NCI-H2081 (cell line): ENCODE data around the gene DGCR8.
A peak's percentile ranks its signal among the peaks of the same experiment; 100 is the strongest.
"Not testable (repeated sequence)": the region's sequence is repeated elsewhere in the genome, so short reads cannot be mapped to it uniquely, and the experiment has no call there.

Source experiments
- DNase-seq, 2 experiments: peaks; one replicate each; lab custom pipeline; 2025; lab: John Stamatoyannopoulos, UW

DGCR8 gene

GRCh38 chr22:20154602-20155187, 74.7 kb downstream of the DGCR8 start:
- DNase-seq: peak; percentile 12 to 25

GRCh38 chr22:20155330-20156041, 75.4 kb downstream of the DGCR8 start:
- peak; percentile 71 to 81 for DNase-seq

- no peak for DNase-seq
Measured at GRCh38 chr22:20156042-20156389, 76.0 kb downstream of the DGCR8 start.

GRCh38 chr22:20156611-20157429, 76.8 kb downstream of the DGCR8 start:
- DNase-seq: peak; percentile 59 to 60

- no peak for DNase-seq
Measured at GRCh38 chr22:20157430-20158183, 77.6 kb downstream of the DGCR8 start.

- no peak for DNase-seq
Measured at GRCh38 chr22:20158391-20159036, 78.5 kb downstream of the DGCR8 start.

- DNase-seq: no peak
Measured at GRCh38 chr22:20159076-20159475, 79.0 kb downstream of the DGCR8 start.

- DNase-seq: not testable (repeated sequence)
Measured at GRCh38 chr22:20159531-20159930, 79.5 kb downstream of the DGCR8 start.

- no peak for DNase-seq
Measured at GRCh38 chr22:20160041-20160440, 80.0 kb downstream of the DGCR8 start.
